HL-60/S4 treated with phorbol 12-myristate 13-acetate at 8.2 ng/mL for 4 days and 3 days (cell line): Measurements from ENCODE around the gene LARGE2.

Experiments used
- in situ Hi-C: fragments of 300-500 bp; cut with MboI; formaldehyde crosslinking; loops from 2 replicates; pipeline ENCODE4 v1.15.0; 2022; ENCODE audit warnings: low sequenced_read_pairs

Gene LARGE2

GRCh38 chr11:45928535-45929215, 6.2 kb downstream of the LARGE2 start:
- in situ Hi-C loops = no loop called here

DNA sequence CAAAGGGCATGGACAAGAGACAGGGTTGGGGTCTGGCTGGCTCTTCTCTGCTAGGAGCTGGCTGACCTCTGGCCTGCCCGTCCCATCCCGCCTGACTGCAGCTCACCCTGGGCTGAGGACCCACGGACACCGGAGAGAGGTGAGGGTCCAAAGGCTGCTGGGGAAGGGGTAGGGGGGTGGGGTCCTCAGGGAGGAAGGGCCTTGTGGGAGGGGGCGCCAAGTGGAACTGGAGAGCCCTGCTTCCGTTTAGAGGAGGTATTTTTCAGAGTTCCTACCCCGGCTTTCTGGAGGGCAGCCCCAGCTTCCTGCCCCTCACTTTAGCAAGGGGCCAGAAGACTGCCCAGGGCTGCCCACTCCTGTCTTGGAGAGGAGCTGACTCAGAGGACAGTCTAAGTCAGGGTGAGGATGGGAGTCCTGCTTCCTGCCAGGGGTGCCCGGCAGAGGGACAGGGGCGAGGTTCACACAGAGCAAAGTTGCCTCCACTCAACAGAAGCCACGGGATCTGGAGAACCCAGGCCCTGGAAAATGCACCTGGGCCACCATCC, 7.1 kb downstream of the LARGE2 start:
- in situ Hi-C loops = no loop called here

DNA sequence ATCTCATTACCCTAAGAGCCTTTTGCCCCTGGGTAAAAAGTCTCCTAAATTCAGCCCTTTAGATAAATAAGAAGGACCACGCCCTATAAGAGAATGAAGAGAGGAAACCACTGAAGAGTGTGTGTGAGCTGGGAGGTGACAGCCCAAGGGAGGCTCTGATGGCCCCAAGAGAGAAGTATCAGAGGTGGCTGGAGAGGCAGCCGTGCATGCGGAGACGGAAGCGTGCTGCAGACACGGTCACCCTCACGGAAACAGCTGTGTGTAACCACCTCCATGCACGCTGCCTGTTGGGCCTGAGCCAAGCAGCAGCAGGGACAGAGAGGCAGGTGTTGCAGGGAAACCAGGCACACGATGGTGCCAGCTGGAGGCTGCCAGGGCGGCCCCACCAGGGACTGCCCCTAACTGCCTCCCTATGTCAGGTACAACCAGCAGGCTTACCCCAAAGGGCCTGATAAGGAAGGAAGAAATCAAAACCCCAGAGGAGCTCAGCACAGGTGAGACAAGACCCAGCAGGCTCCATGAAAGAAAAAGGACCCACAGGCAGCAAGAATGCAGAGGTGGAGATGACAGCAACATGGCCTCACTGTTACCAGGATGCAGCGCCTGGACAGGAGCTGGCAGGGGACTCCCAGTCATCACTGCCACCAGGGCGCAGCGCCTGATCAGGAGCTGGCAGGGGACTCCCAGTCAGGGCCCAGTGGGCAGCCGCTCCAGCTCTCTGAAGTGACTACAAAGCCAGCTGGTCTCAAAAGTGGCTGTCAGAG, 7.8 kb downstream of the LARGE2 start:
- in situ Hi-C loops = no loop called here

DNA sequence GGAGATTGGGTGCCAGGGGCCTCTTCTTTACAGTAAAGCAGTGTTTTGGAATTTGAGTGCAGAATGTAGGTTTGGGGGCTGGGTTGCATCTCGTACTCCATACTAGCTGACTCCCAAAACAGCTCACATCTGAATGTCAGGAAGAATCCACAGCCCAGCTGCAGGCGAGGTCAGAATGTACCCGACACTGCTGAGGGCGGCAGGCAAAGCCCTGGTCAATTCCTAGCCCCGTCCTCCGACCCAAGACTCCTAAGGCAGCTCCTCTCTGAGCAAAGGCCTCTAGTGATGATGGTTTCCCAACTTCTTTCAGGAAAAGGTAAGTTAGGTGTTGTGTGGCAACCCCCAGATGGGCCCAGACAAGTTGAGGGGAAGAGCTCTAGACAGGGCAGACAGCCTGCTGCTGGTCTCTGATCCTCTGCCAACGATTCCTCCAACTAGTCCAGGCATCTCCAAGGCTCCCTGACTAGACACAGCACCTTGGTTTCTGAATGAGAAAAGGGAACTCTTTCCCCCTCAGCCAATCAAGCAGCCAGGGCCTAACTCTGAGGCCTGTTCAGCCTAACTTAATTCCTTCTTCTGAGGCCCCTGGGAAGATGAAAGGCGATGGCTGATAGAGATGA, 8.6 kb downstream of the LARGE2 start:
- in situ Hi-C loops = no loop called here

DNA sequence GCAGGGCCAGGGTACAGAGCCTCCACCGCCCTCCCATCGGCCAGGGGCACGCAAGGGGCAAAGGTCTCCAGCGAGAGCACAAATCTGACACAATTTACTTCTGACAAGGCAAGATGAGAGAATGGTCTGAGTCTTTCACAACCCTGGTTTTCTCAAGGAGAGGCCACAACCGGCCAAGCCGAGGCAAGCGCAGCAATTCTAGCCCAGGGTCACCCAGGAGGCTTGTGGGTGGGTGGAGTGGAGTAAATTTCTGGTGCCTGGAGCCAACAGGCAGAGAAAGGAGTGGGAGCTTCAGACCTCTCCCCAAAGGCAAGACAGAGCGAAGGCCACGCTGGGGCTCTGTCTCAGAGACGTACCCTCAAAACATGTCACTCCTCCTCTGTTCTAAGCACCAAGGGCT, 9.3 kb downstream of the LARGE2 start:
- in situ Hi-C loops = no loop called here

- in situ Hi-C loops = no loop called here
Measured at GRCh38 chr11:45932217-45932616, 9.8 kb downstream of the LARGE2 start.

- in situ Hi-C loops = no loop called here
Measured at GRCh38 chr11:45933131-45933831, 10.8 kb downstream of the LARGE2 start.

- in situ Hi-C loops = no loop called here
Measured at GRCh38 chr11:45933846-45934579, 11.6 kb downstream of the LARGE2 start.

GRCh38 chr11:45934580-45935318, 12.3 kb downstream of the LARGE2 start:
- in situ Hi-C loops = no loop called here

GRCh38 chr11:45935349-45936064, 13.1 kb downstream of the LARGE2 start:
- in situ Hi-C loops = no loop called here

GRCh38 chr11:45936511-45937054, 14.1 kb downstream of the LARGE2 start:
- in situ Hi-C loops = no loop called here

- in situ Hi-C loops = no loop called here
Measured at GRCh38 chr11:45937916-45938315, 15.5 kb downstream of the LARGE2 start.

- in situ Hi-C loops = no loop called here
Measured at GRCh38 chr11:45939836-45940235, 17.4 kb downstream of the LARGE2 start.

GRCh38 chr11:45941285-45941684, 18.8 kb downstream of the LARGE2 start:
- in situ Hi-C loops = no loop called here

DNA sequence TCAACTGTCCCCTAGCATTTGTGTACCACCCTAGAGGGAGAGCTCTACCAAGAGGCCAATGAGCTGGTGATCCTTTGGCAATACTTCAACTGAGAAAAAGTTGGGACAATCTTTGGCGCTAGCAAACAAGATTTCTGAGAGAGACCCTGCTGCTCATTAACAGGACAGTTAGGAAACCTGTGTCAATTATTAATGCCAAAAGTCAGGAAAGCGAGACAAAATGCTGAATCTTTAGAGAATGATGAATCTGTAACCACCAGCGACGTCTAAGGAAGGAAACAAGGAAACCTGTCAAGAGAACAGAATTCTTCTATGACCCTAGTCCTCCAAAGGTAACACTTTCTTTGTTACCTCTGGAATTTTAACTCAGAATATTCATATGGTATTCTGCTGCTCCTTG, 19.9 kb downstream of the LARGE2 start:
- in situ Hi-C loops = no loop called here

GRCh38 chr11:45945397-45945999, 23.0 kb downstream of the LARGE2 start:
- in situ Hi-C loops = no loop called here

GRCh38 chr11:45947885-45948284, 25.4 kb downstream of the LARGE2 start:
- in situ Hi-C loops = no loop called here

DNA sequence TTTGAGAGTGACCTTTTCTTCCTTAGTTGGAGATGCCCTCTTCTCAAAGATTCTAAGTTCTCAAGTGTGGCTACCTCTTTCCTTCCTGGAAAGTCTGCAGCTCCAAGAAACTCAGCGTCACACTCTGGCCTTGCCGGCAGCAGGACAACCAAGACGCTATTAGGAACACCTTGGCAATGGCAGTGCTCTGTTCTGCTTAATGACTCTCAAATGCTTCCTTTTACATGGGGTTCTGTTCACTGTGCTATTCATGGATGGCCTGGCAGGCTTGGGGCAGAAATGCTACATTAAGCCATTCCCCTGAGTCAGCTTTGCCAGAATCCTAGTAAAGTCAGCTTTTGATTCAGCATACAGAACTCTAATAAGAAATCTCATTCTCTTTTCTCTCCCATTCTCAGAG, 25.9 kb downstream of the LARGE2 start:
- in situ Hi-C loops = no loop called here
